Osteoblast (primary cell): Measurements from ENCODE around the gene ZNF41. TPM values are rescaled to one million over a fixed set of nuclear protein-coding genes. Genes with fewer than 3 reads are reported as not detected.

Experiments used
- DNase-seq: peaks from one replicate; pipeline ENCODE4 v3.0.0; 2011; ENCODE audit warnings: low spot score, mixed read lengths; ENCODE audit not compliant: insufficient read length; ENCODE audit errors: missing footprints
- H2AFZ ChIP-seq: 2 replicates; pipeline ENCODE4 v1.6.0; 2011; ENCODE audit warnings: mild to moderate bottlenecking, low read length
- H3K27ac ChIP-seq: 2 replicates; pipeline ENCODE4 v1.5.1; 2011; ENCODE audit warnings: mild to moderate bottlenecking, low read depth, low read length, moderate library complexity
- H3K27me3 ChIP-seq: 2 replicates; pipeline ENCODE4 v1.6.0; 2012; ENCODE audit warnings: mild to moderate bottlenecking, control low read depth, inconsistent platforms, low read length, moderate library complexity; ENCODE audit not compliant: insufficient read depth
- H3K36me3 ChIP-seq: 2 replicates; pipeline ENCODE4 v1.5.1; 2011; ENCODE audit warnings: mild to moderate bottlenecking, low read length, control low read depth, moderate library complexity; ENCODE audit not compliant: insufficient read depth
- H3K4me1 ChIP-seq: 2 replicates; pipeline ENCODE4 v1.5.1; 2011; ENCODE audit warnings: mild to moderate bottlenecking, low read length, control low read depth, moderate library complexity; ENCODE audit not compliant: insufficient read depth
- H3K4me2 ChIP-seq: 2 replicates; pipeline ENCODE4 v1.6.0; 2011; ENCODE audit warnings: mild to moderate bottlenecking, low read length; ENCODE audit not compliant: insufficient read depth
- H3K4me3 ChIP-seq: fragments of 200-600 bp; sonication (generic); 3 replicates; pipeline ENCODE4 v1.5.1; 2012; ENCODE audit warnings: mild to moderate bottlenecking, low read length, inconsistent platforms; ENCODE audit not compliant: insufficient read depth
- H3K79me2 ChIP-seq: 2 replicates; pipeline ENCODE4 v1.6.0; 2012; ENCODE audit warnings: mild to moderate bottlenecking, low read length, control low read depth, inconsistent platforms; ENCODE audit not compliant: insufficient read depth
- H3K9me3 ChIP-seq: 2 replicates; pipeline ENCODE4 v1.5.1; 2011; ENCODE audit warnings: low read depth, low read length, control low read depth
- H4K20me1 ChIP-seq: 2 replicates; pipeline ENCODE4 v1.6.0; 2012; ENCODE audit warnings: mild to moderate bottlenecking, low read length, control low read depth; ENCODE audit not compliant: insufficient read depth
- CTCF ChIP-seq: IDR thresholded peaks from 2 replicates; pipeline ENCODE4 v1.5.1; 2011; ENCODE audit warnings: mild to moderate bottlenecking, low read depth, low read length, moderate library complexity; ENCODE audit errors: extremely low read depth
- total RNA-seq: library from RNA; depleted of rRNA; stranded (reverse); fragments of >200 nt; gene quantifications from 2 replicates; pipeline ENCODE4 v1.2.3, GENCODE V29; 2012

Gene ZNF41
- 9.0 and 9.1 TPM in 2 replicates for total RNA-seq

GRCh38 chrX:47482512-47483305 lies at the start of gene ZNF41:
TSS of gene ZNF41 (minus strand) at chrX:47483222. CDS start at chrX:47467481, 15,741 bp downstream.
- Histone ChIP-seq H3K4me3 (peak within 1 kb of the TSS; percentile 80), H3K27me3 (no peaks in the 10 kb centered on the region), H4K20me1 (no peaks in the 10 kb centered on the region), H3K4me1 (peaks cover 12% of the 10 kb centered on the region), H3K79me2 (peaks cover 37% of the 10 kb centered on the region), H3K36me3 (no peaks in the 10 kb centered on the region), H3K9me3 (no peaks in the 10 kb centered on the region), H3K4me2 (peak within 1 kb of the TSS; percentile 93), H2AFZ (peak within 1 kb of the TSS; percentile 80), H3K27ac (peak within 1 kb of the TSS; percentile 70)
- TF ChIP-seq CTCF = no peak
- peak; percentile 89 for DNase-seq

GRCh38 chrX:47530049-47530448 lies 47.0 kb upstream of the ZNF41 start:
- no peaks in the 10 kb centered on the region for H3K27me3 ChIP-seq
- TF ChIP-seq CTCF = no peak
- H3K4me1 ChIP-seq = no peaks in the 10 kb centered on the region
- H3K4me3 ChIP-seq = no peak overlapping the region
- H3K27ac ChIP-seq = no peak overlapping the region
- H2AFZ ChIP-seq = no peak overlapping the region
- H3K36me3 ChIP-seq = no peaks in the 10 kb centered on the region
- H3K4me2 ChIP-seq = no peak overlapping the region
- H4K20me1 ChIP-seq = no peaks in the 10 kb centered on the region
- H3K9me3 ChIP-seq = no peaks in the 10 kb centered on the region
- peak; percentile 64 for DNase-seq
- no peaks in the 10 kb centered on the region for H3K79me2 ChIP-seq

GRCh38 chrX:47529548-47529947 lies 46.5 kb upstream of the ZNF41 start:
- H2AFZ ChIP-seq = no peak overlapping the region
- no peak for TF ChIP-seq CTCF
- no peak overlapping the region for H3K27ac ChIP-seq
- no peaks in the 10 kb centered on the region for H4K20me1 ChIP-seq
- H3K4me1 ChIP-seq = no peaks in the 10 kb centered on the region
- H3K79me2 ChIP-seq = no peaks in the 10 kb centered on the region
- DNase-seq = no peak
- no peak overlapping the region for H3K4me2 ChIP-seq
- no peaks in the 10 kb centered on the region for H3K9me3 ChIP-seq
- no peak overlapping the region for H3K4me3 ChIP-seq
- H3K36me3 ChIP-seq = no peaks in the 10 kb centered on the region
- no peaks in the 10 kb centered on the region for H3K27me3 ChIP-seq

- Histone ChIP-seq H3K4me1 (no peaks in the 10 kb centered on the region), H3K4me3 (peak overlapping the region; percentile 73), H3K4me2 (peak overlapping the region; percentile 81), H3K9me3 (no peaks in the 10 kb centered on the region), H3K27ac (no peak overlapping the region), H4K20me1 (no peaks in the 10 kb centered on the region), H3K36me3 (no peaks in the 10 kb centered on the region), H3K27me3 (no peaks in the 10 kb centered on the region), H3K79me2 (no peaks in the 10 kb centered on the region), H2AFZ (peak overlapping the region; percentile 84)
- DNase-seq = no peak
- TF ChIP-seq CTCF = no peak
Observed at GRCh38 chrX:47523713-47524166, 40.7 kb upstream of the ZNF41 start.
